Adrenal gland (tissue), 12 donors: Measurements from ENCODE around the gene CRELD2. TPM values are rescaled to one million over a fixed set of nuclear protein-coding genes. Genes with fewer than 3 reads are reported as not detected.
A peak's percentile ranks its signal among the peaks of the same experiment; 100 is the strongest.

Source experiments
- DNase-seq, 7 donors: peaks; one replicate each; pipeline ENCODE4 v3.0.0-alpha.2; 2019 to 2020
- H3K27ac ChIP-seq, 5 donors: fragments of 200-600 bp; sonication (generic) in 4 of 5; 1 replicate in 3 of 5; 2 replicates in 2 of 5; pipeline versions ENCODE4 v1.5.1 to v1.8.0; 2016 to 2020; ENCODE audit warnings: mild to moderate bottlenecking in 1 of 5
- H3K27me3 ChIP-seq: fragments of 200-600 bp; 2 replicates; pipeline ENCODE4 v1.8.0; 2021
- H3K36me3 ChIP-seq, 2 donors: fragments of 200-600 bp; replicated peaks in 1 of 2; 1 replicate in 1 of 2; 2 replicates in 1 of 2; pipeline versions ENCODE4 v1.5.1 to v1.8.0; 2018 to 2022
- H3K4me1 ChIP-seq, 2 donors: fragments of 200-600 bp; replicated peaks in 1 of 2; 1 replicate in 1 of 2; 2 replicates in 1 of 2; pipeline versions ENCODE4 v1.5.1 to v1.8.0; 2018 to 2021
- H3K4me3 ChIP-seq, 4 donors: fragments of 200-600 bp; sonication (generic) in 3 of 4; one replicate each; pipeline ENCODE4 v1.5.1; 2016 to 2018
- H3K9me3 ChIP-seq, 3 donors: fragments of 200-600 bp; sonication (generic) in 1 of 3; replicated peaks in 1 of 3; 1 replicate in 2 of 3; 2 replicates in 1 of 3; pipeline versions ENCODE4 v1.5.1 to v1.8.0; 2016 to 2021
- POLR2A ChIP-seq, 2 donors: fragments of 450-650 bp; IDR thresholded peaks; one replicate each; pipeline ENCODE4 v1.6.1; 2017; ENCODE audit warnings: antibody characterized with exemption in 2 of 2, mild to moderate bottlenecking in 2 of 2, moderate library complexity in 1 of 2
- WGBS, 4 donors: extraction: QIAGEN DNeasy Blood & Tissue Kit in 2 of 4; methylation state at CpG; one replicate each; pipeline versions ENCODE4 v1.1.5 to v1.1.7; 2013 to 2017; 5-methylcytosine and 5-hydroxymethylcytosine counted together
- intact Hi-C, 2 donors: fragments of 100-400 bp; cut with DNase I; formaldehyde crosslinking; loops; one replicate each; pipeline versions ENCODE4 v1.14.1 to v1.15.0; 2022 to 2023
- polyA plus RNA-seq, 3 donors: library from polyadenylated mRNA; stranded (reverse); fragments of 200-250 nt in 2 of 3; fragments of 350-450 nt in 1 of 3; fragmentation: Illumina TruSeq in 1 of 3; extraction: RNeasy Lipid Tissue Mini Kit (QIAGEN cat#74804) in 1 of 3; gene quantifications; one replicate each; pipeline ENCODE4 v1.2.3, GENCODE V29; 2013 to 2014
- total RNA-seq, 9 donors: library from RNA; depleted of rRNA in 4 of 9; stranded (reverse); fragments of >200 nt in 4 of 9; fragments of 120-200 nt in 1 of 9; fragmentation: NEBNext Ultra II Directional in 1 of 9; extraction: Animal tissue kit (Norgen Biotek cat#: 25700) in 1 of 9; gene quantifications; one replicate each; pipeline versions ENCODE4 v1.1.0 to v1.2.4, GENCODE V29; 2013 to 2023
- TF ChIP-seq, protein P1 (sequence below), 6 experiments: fragments of 450-650 bp in 4 of 6; fragments of 200-600 bp in 2 of 6; sonication (generic) in 1 of 6; IDR thresholded peaks; 1 replicate in 5 of 6; 2 replicates in 1 of 6; pipeline versions ENCODE4 v1.5.1 to v1.8.0; 2016 to 2021; ENCODE audit warnings: antibody characterized with exemption in 6 of 6, mild to moderate bottlenecking in 2 of 6, moderate library complexity in 1 of 6
- donor health status: healthy with polysubstance abuse.
- donor health status: Bipolar disorder and iron deficiency.
- donor health status: DM: yes; HTN: yes; CAD: no.
- donor health status: DM: no; HTN: no; CAD: no.
- donor health status: DM: no; HTN: no; CAD: no.
- donor health status: DM: yes; HTN: yes; CAD: no.

Gene CRELD2
- total and polyA plus RNA-seq, 12 donors = 14.5 to 63.4 (median 36.2) TPM

DNA sequence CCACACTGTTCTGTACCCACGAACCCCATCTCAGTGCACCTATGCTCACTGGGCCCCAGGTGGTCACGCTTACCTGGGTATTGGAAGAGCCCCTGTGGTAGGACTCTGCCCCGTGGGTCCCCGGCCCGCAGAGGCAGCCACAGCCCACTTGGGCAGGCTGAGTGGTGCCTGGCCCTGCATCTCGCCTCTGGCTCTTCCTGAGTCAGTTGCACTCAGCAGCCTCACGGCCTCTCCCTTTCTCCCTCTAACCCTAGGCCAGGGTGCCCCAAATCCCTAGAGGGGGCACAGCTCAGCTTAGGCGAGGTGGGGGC lies 9.7 kb downstream of the CRELD2 start:
- TF ChIP-seq, protein P1, sequence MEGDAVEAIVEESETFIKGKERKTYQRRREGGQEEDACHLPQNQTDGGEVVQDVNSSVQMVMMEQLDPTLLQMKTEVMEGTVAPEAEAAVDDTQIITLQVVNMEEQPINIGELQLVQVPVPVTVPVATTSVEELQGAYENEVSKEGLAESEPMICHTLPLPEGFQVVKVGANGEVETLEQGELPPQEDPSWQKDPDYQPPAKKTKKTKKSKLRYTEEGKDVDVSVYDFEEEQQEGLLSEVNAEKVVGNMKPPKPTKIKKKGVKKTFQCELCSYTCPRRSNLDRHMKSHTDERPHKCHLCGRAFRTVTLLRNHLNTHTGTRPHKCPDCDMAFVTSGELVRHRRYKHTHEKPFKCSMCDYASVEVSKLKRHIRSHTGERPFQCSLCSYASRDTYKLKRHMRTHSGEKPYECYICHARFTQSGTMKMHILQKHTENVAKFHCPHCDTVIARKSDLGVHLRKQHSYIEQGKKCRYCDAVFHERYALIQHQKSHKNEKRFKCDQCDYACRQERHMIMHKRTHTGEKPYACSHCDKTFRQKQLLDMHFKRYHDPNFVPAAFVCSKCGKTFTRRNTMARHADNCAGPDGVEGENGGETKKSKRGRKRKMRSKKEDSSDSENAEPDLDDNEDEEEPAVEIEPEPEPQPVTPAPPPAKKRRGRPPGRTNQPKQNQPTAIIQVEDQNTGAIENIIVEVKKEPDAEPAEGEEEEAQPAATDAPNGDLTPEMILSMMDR (IDR thresholded peaks at IDR 0.05) = no peak
- no peak for TF ChIP-seq POLR2A (IDR thresholded peaks at IDR 0.05)
- intact Hi-C loops = loop anchor here (2.0 to 10.0 kb wide), 3 partner anchors 103 to 204 kb away; no protein-coding TSS in a partner anchor
- H3K27ac ChIP-seq = no peak overlapping the region
- no peak overlapping the region for H3K4me3 ChIP-seq
- 80 to 92% (median 85%) methylated on average over 7 to 8 of the region's 8 CpGs for WGBS, 4 donors
- H3K27me3 ChIP-seq = peaks cover 6% of the 10 kb centered on the region
- H3K4me1 ChIP-seq = peaks cover 0 to 12% of the 10 kb centered on the region in 2 donors
- peaks cover 0 to 7% of the 10 kb centered on the region in 2 donors for H3K36me3 ChIP-seq
- no peaks in the 10 kb centered on the region for H3K9me3 ChIP-seq
- no peak for DNase-seq

DNA sequence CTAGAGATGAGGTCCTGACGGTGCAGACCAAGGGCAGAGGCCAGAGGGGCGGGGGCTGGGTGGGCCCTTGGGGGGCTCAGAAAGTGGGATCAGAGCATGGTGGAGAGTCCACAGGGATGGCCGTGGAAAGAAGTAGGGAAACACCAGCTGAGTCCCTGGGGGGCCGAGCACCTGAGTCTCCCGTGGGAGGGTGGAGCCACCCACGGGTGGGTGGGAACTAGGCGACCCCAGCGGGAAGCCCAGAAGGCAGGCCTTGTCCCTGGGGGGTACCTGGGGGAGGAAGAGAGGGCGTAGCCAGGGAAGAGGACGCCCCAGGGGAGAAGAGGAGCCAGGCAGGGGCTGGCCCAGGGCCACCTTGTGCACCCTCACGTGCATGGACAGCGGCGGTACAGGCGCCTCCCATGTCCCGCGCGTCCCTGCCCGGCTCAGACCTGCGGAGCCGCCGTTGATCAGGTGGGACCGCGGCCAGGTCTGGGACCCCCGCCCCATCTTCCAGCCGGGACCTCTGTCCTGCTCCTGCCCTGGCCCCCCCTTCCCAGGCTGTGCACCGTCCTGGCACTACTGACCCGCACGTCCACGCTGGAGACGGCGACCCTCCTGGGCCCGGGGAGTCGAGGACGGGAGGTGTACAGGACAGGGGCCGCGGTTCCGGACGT lies 10.2 kb downstream of the CRELD2 start:
- TF ChIP-seq, protein P1 (IDR thresholded peaks at IDR 0.05) = no peak
- no peak for TF ChIP-seq POLR2A (IDR thresholded peaks at IDR 0.05)
- Histone ChIP-seq H3K36me3 (peaks cover 0 to 7% of the 10 kb centered on the region in 2 donors), H3K27ac (no peak overlapping the region), H3K4me1 (peaks cover 3 to 17% of the 10 kb centered on the region in 2 donors), H3K9me3 (no peaks in the 10 kb centered on the region), H3K4me3 (no peak overlapping the region), H3K27me3 (peaks cover 6% of the 10 kb centered on the region)
- intact Hi-C loops = loop anchor here (2.0 to 10.0 kb wide), 3 partner anchors 102 to 204 kb away; no protein-coding TSS in a partner anchor
- WGBS, 4 donors = 40 to 71% (median 44%) methylated on average over 11 to 38 of the region's 38 CpGs
- peak in 2 of 7 donors; percentile 7 to 31 for DNase-seq

DNA sequence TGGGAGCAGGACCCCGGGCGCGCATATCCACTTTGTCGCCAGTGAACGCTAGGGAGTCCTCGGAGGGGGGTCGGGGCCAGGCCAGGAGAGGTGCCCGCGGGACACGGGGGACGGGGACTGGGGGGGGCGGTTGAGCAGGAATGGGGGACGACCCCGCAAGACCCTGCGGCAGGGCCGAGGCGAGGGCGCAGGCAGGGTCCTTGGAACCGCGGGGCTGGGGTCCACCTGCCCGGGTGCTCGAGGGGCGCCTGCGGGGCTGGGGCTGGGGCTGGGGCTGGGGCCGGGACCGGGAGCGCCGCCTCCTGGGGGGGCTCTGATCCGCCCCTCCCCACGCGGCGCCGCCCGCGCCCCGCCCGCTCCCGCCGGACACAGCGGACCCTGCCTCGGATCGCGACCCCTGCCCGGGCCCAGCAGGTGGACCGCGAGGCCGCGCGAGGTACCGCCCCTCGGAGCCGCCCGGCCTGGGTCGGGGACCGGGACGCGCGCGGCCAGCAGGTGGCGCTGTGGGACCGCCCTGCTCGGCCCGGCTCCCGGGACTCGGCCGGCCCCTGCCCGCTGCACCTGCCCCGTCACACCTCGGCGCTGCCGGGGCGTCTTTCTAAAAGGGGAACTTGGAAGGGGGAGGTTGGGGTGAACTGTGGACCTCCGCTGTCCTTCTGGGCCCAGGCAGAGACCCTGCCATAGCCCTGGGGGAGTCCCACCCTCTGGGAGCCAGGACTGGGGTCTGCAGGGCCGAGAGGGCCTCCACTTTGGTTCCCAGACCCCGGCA lies 11.0 kb downstream of the CRELD2 start:
- Histone ChIP-seq H3K4me3 (peak overlapping the region in 1 of 4 donors; percentile 36), H3K4me1 (peaks cover 10 to 24% of the 10 kb centered on the region in 2 donors), H3K27me3 (peaks cover 6% of the 10 kb centered on the region), H3K9me3 (no peaks in the 10 kb centered on the region), H3K36me3 (peaks cover 0 to 7% of the 10 kb centered on the region in 2 donors), H3K27ac (no peak overlapping the region)
- intact Hi-C loops = loop anchor here (2.0 to 10.0 kb wide), 3 partner anchors 101 to 203 kb away; no protein-coding TSS in a partner anchor
- WGBS, 4 donors = 2 to 13% (median 4%) methylated on average over 3 to 74 of the region's 75 CpGs; no CpG with 5 or more reads in 1 of the 4 donors
- TF ChIP-seq POLR2A (IDR thresholded peaks at IDR 0.05) = no peak
- TF ChIP-seq, protein P1 (IDR thresholded peaks at IDR 0.05) = peak; percentile 6 to 98 (median 71)
- DNase-seq = peak in 4 of 7 donors; percentile 46 to 70 (median 64)

DNA sequence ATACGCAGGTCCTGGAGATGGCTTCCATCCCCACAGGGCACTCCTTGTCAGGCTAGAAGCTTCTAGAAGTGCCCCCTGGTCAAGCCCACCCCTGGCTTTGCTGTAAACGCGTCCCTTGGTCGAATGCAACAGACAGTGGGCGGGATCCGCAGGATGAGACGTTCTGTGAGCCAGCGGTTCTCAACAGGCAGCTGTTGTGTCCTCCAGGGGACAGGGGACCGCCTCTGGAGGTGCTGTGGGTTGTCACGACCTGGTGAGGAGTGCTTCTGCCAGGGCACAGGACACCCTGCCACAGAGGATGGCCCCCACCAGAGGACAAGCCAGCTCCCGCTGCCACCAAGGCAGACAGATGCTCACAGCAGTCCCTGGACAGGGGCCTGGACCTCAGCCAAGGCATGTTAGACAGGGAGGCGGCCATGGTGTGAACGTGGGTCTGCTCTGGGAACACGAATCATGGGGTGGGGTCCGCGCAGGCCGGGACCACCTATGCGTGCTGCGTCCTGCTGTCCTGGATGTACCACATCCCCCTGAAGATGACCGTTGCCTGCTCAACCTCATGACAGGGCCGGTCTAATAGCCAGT lies 11.7 kb downstream of the CRELD2 start:
- 57 to 93% (median 67%) methylated on average over 3 to 21 of the region's 21 CpGs for WGBS, 4 donors
- no peak overlapping the region for H3K4me3 ChIP-seq
- H3K27me3 ChIP-seq = peaks cover 6% of the 10 kb centered on the region
- no peak for TF ChIP-seq POLR2A (IDR thresholded peaks at IDR 0.05)
- TF ChIP-seq, protein P1 (IDR thresholded peaks at IDR 0.05) = no peak
- H3K4me1 ChIP-seq = peaks cover 17 to 31% of the 10 kb centered on the region in 2 donors
- no peak overlapping the region for H3K27ac ChIP-seq
- peak in 3 of 7 donors; percentile 30 to 53 (median 37) for DNase-seq
- no peaks in the 10 kb centered on the region for H3K9me3 ChIP-seq
- H3K36me3 ChIP-seq = peaks cover 0 to 7% of the 10 kb centered on the region in 2 donors
- intact Hi-C loops = loop anchor here (2.0 to 10.0 kb wide), 5 partner anchors 55 to 202 kb away; no protein-coding TSS in a partner anchor
